HG02642 (cell line): ENCODE data around the gene SURF1.
"Not testable (repeated sequence)": the region's sequence is repeated elsewhere in the genome, so short reads cannot be mapped to it uniquely, and the experiment has no call there.

ENCODE experiments used
- ATAC-seq: cut with Tn5 transposase; IDR thresholded peaks from one replicate; pipeline ENCODE4 v1.9.1; 2021; ENCODE audit warnings: mild to moderate bottlenecking; ENCODE audit not compliant: unreplicated experiment, poor library complexity

Gene SURF1

GRCh38 chr9:133346021-133346785 is 10.1 kb downstream of the SURF1 start:
- no peak for ATAC-seq

GRCh38 chr9:133345596-133345995 is 10.7 kb downstream of the SURF1 start:
- no peak for ATAC-seq

- ATAC-seq, result no peak
Observed at GRCh38 chr9:133344979-133345378, 11.3 kb downstream of the SURF1 start.

- no peak for ATAC-seq
Observed at GRCh38 chr9:133344071-133344470, 12.2 kb downstream of the SURF1 start.

- ATAC-seq, result no peak
Observed at GRCh38 chr9:133342570-133342969, 13.7 kb downstream of the SURF1 start.

- no peak for ATAC-seq
Observed at GRCh38 chr9:133342069-133342406, 14.2 kb downstream of the SURF1 start.

- ATAC-seq, result no peak
Observed at GRCh38 chr9:133341369-133342068, 14.8 kb downstream of the SURF1 start.

GRCh38 chr9:133340916-133341315 is 15.4 kb downstream of the SURF1 start:
- ATAC-seq, result no peak

GRCh38 chr9:133340256-133340655 is 16.0 kb downstream of the SURF1 start:
- ATAC-seq, result no peak

- no peak for ATAC-seq
Observed at GRCh38 chr9:133339641-133340040, 16.6 kb downstream of the SURF1 start.

GRCh38 chr9:133335924-133336811 is 20.1 kb downstream of the SURF1 start, which contains the start of gene SURF6:
Gene SURF6, minus strand, starts transcription at chr9:133336188. Its CDS starts 56 bp downstream, at chr9:133336132.
- peak; percentile 85 for ATAC-seq

- not testable (repeated sequence) for ATAC-seq
Observed at GRCh38 chr9:133334888-133335287, 21.4 kb downstream of the SURF1 start.

- ATAC-seq, result no peak
Observed at GRCh38 chr9:133334161-133334560, 22.1 kb downstream of the SURF1 start.

- no peak for ATAC-seq
Observed at GRCh38 chr9:133333566-133333965, 22.7 kb downstream of the SURF1 start.

- no peak for ATAC-seq
Observed at GRCh38 chr9:133333011-133333410, 23.3 kb downstream of the SURF1 start.

- no peak for ATAC-seq
Observed at GRCh38 chr9:133332381-133332730, 23.9 kb downstream of the SURF1 start.

GRCh38 chr9:133331641-133332380 is 24.5 kb downstream of the SURF1 start:
- no peak for ATAC-seq

GRCh38 chr9:133331221-133331620 is 25.1 kb downstream of the SURF1 start:
- ATAC-seq, result no peak

- ATAC-seq, result not testable (repeated sequence)
Observed at GRCh38 chr9:133329306-133330156, 26.8 kb downstream of the SURF1 start.
